GM19043 (cell line): ENCODE results near the gene MYLK4.

Source experiments
- ATAC-seq: cut with Tn5 transposase; IDR thresholded peaks from one replicate; pipeline ENCODE4 v1.9.1; 2021; ENCODE audit warnings: low read depth; ENCODE audit not compliant: unreplicated experiment

MYLK4 gene

GRCh38 chr6:2667617-2668016 is 83.1 kb downstream of the MYLK4 start:
- ATAC-seq = no peak

GRCh38 chr6:2666906-2667575 is 83.7 kb downstream of the MYLK4 start:
- ATAC-seq = no peak

- no peak for ATAC-seq
Observed at GRCh38 chr6:2665146-2666070, 85.3 kb downstream of the MYLK4 start.

GRCh38 chr6:2663123-2663522 is 87.6 kb downstream of the MYLK4 start:
- ATAC-seq = no peak

GRCh38 chr6:2661651-2662050 is 89.1 kb downstream of the MYLK4 start:
- no peak for ATAC-seq

GRCh38 chr6:2659882-2660281 is 90.8 kb downstream of the MYLK4 start:
- no peak for ATAC-seq

GRCh38 chr6:2659381-2659780 is 91.3 kb downstream of the MYLK4 start:
- ATAC-seq = no peak

- ATAC-seq = peak; percentile 95
Observed at GRCh38 chr6:2658788-2659187, 91.9 kb downstream of the MYLK4 start.

GRCh38 chr6:2656460-2657079 is 94.2 kb downstream of the MYLK4 start:
- no peak for ATAC-seq

- ATAC-seq = no peak
Observed at GRCh38 chr6:2655844-2656433, 94.8 kb downstream of the MYLK4 start.

- no peak for ATAC-seq
Observed at GRCh38 chr6:2653369-2654032, 97.2 kb downstream of the MYLK4 start.

GRCh38 chr6:2652611-2653010 is 98.1 kb downstream of the MYLK4 start:
- ATAC-seq = no peak

GRCh38 chr6:2651961-2652360 is 98.8 kb downstream of the MYLK4 start:
- ATAC-seq = no peak

GRCh38 chr6:2651536-2651935 is 99.2 kb downstream of the MYLK4 start:
- no peak for ATAC-seq

- ATAC-seq = no peak
Observed at GRCh38 chr6:2646346-2646745, 104.4 kb downstream of the MYLK4 start.

GRCh38 chr6:2643935-2644539 is 106.7 kb downstream of the MYLK4 start:
- ATAC-seq = no peak

- no peak for ATAC-seq
Observed at GRCh38 chr6:2643130-2643529, 107.6 kb downstream of the MYLK4 start.

- ATAC-seq = peak; percentile 88
Observed at GRCh38 chr6:2641044-2641725, 109.5 kb downstream of the MYLK4 start.

GRCh38 chr6:2640551-2640950 is 110.2 kb downstream of the MYLK4 start:
- ATAC-seq = no peak

- ATAC-seq = no peak
Observed at GRCh38 chr6:2639896-2640295, 110.8 kb downstream of the MYLK4 start.
